GM10266 (cell line): ENCODE measurements around the gene TCF4.

ENCODE experiments used
- DNase-seq: peaks from one replicate; pipeline ENCODE4 v3.0.0; 2012; ENCODE audit errors: extremely low spot score
- TF ChIP-seq, protein P1 (sequence below): IDR thresholded peaks from 2 replicates; pipeline ENCODE4 v1.5.1; 2012; ENCODE audit warnings: mild to moderate bottlenecking, low read depth; ENCODE audit not compliant: control insufficient read depth, insufficient read depth; ENCODE audit errors: missing control alignments

The TCF4 gene

DNA sequence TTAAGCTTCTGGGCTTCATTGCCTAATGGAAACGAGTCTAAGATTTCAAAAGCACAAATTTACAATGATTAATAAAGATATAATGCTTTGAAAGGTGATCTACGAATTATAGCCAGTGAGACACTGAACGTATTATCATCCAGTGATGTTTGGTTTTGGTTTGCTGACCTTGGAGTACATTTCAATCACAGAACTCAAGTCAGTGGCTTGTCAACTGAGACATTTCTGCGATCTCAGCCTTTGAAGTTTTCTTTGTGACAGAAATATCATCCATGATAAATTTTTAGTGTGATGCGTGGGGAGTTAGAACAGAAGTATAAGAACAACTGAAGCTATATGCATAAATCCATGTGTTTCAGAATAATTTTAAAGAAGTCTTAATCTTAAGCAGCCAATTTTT lies 263.8 kb downstream of the TCF4 start:
- no peak for DNase-seq
- TF ChIP-seq, protein P1, sequence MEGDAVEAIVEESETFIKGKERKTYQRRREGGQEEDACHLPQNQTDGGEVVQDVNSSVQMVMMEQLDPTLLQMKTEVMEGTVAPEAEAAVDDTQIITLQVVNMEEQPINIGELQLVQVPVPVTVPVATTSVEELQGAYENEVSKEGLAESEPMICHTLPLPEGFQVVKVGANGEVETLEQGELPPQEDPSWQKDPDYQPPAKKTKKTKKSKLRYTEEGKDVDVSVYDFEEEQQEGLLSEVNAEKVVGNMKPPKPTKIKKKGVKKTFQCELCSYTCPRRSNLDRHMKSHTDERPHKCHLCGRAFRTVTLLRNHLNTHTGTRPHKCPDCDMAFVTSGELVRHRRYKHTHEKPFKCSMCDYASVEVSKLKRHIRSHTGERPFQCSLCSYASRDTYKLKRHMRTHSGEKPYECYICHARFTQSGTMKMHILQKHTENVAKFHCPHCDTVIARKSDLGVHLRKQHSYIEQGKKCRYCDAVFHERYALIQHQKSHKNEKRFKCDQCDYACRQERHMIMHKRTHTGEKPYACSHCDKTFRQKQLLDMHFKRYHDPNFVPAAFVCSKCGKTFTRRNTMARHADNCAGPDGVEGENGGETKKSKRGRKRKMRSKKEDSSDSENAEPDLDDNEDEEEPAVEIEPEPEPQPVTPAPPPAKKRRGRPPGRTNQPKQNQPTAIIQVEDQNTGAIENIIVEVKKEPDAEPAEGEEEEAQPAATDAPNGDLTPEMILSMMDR, result no peak

GRCh38 chr18:55323051-55323994 lies 264.7 kb downstream of the TCF4 start:
- TF ChIP-seq, protein P1, result no peak
- no peak for DNase-seq

GRCh38 chr18:55322178-55322735 lies 265.7 kb downstream of the TCF4 start:
- peak; percentile 58 for DNase-seq
- TF ChIP-seq, protein P1, result no peak

DNA sequence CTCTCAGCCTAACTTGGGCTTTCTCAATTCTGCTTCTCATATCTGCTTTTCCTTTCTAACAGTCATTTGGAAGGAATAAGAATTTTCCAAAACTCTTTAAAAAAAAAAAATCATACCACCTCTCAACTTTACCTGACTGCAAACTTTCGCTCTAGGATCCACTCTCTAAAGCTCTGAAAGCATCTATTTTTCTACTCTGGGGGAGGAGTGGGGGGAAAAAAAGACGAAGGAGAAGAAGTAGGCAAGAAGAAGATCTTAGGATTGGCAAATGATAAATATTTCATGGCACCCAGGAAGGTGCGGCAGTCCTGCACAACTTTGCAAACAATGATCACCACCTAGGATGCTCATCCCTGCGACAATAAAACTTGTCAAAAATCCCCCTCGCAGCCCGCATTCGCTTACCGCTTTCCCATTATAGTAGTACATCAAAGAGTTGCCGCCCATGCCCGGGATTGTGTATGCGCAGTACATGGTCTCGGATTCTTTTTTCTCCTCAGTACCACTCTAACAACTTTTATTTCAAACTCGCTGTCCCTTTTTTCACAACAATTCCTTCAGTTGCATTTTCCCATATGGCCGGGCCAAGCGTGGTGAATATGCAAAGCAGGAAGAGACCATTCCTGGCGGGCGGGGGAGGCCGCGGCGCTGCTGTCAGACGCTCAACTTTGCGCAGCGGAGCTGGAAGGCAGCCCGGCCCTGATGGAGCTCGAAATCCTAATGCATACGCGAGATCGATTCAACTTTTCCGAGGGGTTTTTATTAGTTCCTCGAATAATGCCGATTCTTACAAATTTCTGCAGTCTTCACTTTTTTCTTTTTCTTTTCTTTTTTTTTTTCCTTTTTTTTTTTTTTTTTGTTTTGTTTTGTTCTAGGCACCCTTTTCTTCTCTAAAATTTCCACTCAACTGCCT lies 266.5 kb downstream of the TCF4 start:
- TF ChIP-seq, protein P1, result no peak
- DNase-seq, result peak; percentile 48

- TF ChIP-seq, protein P1, result no peak
- DNase-seq, result peak; percentile 20
Observed at GRCh38 chr18:55320424-55321264, 267.3 kb downstream of the TCF4 start.

GRCh38 chr18:55319459-55320193 lies 268.4 kb downstream of the TCF4 start:
- TF ChIP-seq, protein P1, result no peak
- no peak for DNase-seq
